ENCODE data around the gene FBXL20.
"Not testable (repeated sequence)": the region's sequence is repeated elsewhere in the genome, so short reads cannot be mapped to it uniquely, and the experiment has no call there.

FBXL20 gene

DNA sequence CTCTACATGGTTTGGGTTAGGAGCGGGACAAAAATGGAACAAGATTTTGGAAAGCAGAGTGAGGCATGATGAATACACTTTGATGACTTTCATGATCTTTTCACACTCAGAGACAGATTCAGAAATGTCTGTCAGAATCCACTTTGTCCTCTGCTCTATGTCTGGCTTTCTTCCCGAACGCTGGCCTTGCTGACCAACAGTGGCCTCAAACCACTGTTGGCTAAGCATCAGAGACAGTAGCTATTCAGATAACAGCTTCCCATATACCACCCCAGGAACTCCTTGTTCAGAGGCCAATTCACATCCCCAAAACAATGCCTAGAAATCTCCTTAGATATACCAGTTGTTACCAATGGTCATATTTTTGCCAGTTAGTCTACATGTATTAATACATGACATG is 40.9 kb downstream of the FBXL20 start:
- TF ChIP-seq GATA1 (IDR thresholded peaks at IDR 0.05; ENCODE audit: low read depth, low read length) = no peak
- no peak for TF ChIP-seq POLR2A (IDR thresholded peaks at IDR 0.05; ENCODE audit: low read length)

DNA sequence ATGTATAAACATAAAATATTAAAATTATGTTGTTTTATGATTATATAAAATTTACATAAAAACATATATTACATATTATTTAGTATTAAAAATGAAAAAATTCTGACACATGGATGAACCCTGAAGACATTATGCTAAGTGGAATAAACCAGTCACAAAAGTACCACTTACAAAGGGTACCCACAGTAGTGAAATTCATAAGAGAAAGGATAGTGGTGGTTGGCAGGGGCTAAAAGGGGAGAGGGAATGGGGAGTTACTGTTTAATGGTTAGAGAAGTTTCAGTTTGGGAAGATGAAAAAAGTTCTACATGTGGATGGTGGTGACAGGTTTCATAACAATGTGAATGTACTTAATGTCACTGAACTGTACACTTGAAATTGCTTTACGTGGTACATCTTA is 41.4 kb downstream of the FBXL20 start:
- TF ChIP-seq POLR2A (IDR thresholded peaks at IDR 0.05; ENCODE audit: low read length) (no peak), GATA1 (IDR thresholded peaks at IDR 0.05; ENCODE audit: low read depth, low read length) (no peak)
- no peak for DNase-seq

More for the DNA sequence above, 40.9 kb downstream of the FBXL20 start:
- no peak for DNase-seq

DNA sequence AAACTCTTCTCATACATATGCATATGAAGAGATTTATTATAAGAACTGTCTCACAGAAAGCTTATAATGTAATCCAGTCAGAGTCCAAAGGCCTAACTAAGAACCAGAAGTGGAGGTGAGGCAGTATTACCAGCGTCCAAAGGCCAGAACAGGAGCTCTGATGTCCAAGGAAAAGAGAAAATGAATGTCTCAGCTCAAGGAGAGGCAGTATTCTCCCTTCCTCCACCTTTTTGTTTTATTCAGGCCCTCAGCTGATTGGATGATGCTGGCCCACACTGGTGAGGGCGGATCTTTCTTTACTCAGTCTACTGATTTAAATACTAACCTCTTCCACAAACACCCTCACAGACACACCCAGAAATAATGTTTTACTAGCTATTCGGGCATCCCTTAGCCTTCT is 43.4 kb downstream of the FBXL20 start:
- DNase-seq = no peak
- no peak for TF ChIP-seq POLR2A (IDR thresholded peaks at IDR 0.05; ENCODE audit: low read length)
- no peak for TF ChIP-seq GATA1 (IDR thresholded peaks at IDR 0.05; ENCODE audit: low read depth, low read length)

DNA sequence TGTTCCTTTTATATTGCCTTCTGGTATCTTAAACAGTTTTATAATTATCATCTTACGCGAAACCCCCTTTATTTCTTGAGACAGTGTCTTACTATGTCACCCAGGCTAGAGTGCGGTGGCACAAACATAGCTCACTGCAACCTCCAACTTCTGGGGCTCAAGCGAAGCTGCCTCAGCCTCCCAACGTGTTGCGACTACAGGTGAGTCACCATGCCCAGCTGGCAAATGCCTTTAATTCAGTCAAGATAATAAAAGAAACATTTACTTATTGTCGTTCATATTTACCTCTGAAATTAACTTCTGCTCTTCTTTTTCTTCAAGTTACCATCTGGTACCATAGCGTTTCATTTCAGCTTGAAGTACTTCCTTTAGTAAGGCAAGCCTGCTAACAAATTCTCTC is 43.9 kb downstream of the FBXL20 start:
- TF ChIP-seq GATA1 (IDR thresholded peaks at IDR 0.05; ENCODE audit: low read depth, low read length) (no peak), POLR2A (IDR thresholded peaks at IDR 0.05; ENCODE audit: low read length) (no peak)
- no peak for DNase-seq

DNA sequence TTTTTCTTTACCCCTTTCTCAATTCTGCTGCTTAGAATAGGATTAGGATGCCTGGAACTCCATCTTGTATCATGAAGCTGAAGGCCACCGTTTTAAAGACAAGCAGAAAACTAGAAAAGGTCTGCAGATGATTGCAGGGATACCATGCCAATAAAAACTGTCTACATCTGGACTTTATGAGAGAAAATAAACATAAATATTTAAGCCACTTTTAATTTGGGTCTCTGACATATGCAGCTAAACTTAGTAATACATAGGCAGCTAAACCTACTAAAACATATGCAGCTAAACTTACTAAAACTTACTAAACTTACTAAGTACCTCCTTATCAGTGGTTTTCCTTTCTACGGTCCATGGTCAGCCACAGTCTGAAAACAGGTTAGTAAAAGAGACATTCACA is 48.4 kb downstream of the FBXL20 start:
- no peak for DNase-seq
- no peak for TF ChIP-seq GATA1 (IDR thresholded peaks at IDR 0.05; ENCODE audit: low read depth, low read length)
- no peak for TF ChIP-seq POLR2A (IDR thresholded peaks at IDR 0.05; ENCODE audit: low read length)

DNA sequence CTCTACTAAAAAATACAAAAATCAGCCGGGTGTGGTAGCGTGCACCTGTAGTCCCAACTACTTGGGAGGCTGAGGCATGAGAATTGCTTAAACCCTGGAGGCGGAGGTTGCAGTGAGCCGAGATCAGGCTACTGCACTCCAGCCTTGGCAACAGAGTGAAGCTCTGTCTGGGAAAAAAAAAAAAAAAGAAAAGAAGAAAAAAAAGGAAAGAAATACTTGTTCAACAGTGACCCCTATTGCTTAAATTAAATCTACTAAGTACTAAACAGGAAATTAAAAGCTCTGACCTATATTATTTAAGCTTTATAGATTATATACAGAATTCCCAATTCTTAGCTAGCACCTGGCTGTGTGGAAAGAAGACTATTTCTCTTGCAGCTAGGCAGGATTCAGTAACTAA is 48.9 kb downstream of the FBXL20 start:
- DNase-seq = no peak
- TF ChIP-seq POLR2A (IDR thresholded peaks at IDR 0.05; ENCODE audit: low read length) (no peak), GATA1 (IDR thresholded peaks at IDR 0.05; ENCODE audit: low read depth, low read length) (no peak)

DNA sequence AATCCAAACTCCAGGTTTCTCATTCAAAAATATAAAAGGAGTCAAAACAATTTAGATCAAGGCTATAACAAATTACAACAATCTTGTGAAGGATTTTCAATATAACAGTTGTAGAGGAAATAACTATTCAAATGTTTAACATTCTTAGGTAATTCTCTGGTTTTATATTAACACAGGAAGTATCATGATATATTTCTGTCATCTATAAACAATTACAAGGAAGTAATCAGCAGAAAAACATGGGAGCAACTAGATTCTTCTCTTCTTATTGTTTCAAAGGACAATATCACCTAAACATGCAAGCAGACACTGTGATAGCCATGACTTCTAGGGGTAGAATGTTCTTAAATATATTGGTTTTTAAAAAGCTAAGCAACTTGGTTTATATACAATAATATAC is 49.9 kb downstream of the FBXL20 start:
- DNase-seq = no peak

DNA sequence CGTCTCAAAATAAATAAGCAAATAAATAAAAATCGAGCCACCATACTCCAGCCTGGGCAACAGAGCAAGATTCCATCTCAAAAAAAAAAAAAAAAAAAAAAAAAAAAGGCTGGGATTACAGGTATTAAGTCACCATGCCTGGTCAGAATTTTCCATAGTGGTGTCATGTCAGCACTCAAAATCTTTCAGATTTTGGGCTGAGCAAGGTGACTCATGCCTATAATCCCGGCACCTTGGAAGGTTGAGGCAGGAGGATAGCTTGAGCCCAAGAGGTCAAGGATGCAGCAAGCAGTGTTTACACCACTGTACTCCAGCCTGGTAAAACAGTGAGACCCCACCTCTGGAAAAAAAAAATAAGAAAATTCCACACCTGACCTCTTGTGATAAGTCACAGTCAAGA is 52.2 kb downstream of the FBXL20 start:
- TF ChIP-seq GATA1 (IDR thresholded peaks at IDR 0.05; ENCODE audit: low read depth, low read length) (no peak), POLR2A (IDR thresholded peaks at IDR 0.05; ENCODE audit: low read length) (no peak)
- DNase-seq = no peak

More for the DNA sequence above, 49.9 kb downstream of the FBXL20 start:
- TF ChIP-seq POLR2A (IDR thresholded peaks at IDR 0.05; ENCODE audit: low read length) (no peak), GATA1 (IDR thresholded peaks at IDR 0.05; ENCODE audit: low read depth, low read length) (no peak)

DNA sequence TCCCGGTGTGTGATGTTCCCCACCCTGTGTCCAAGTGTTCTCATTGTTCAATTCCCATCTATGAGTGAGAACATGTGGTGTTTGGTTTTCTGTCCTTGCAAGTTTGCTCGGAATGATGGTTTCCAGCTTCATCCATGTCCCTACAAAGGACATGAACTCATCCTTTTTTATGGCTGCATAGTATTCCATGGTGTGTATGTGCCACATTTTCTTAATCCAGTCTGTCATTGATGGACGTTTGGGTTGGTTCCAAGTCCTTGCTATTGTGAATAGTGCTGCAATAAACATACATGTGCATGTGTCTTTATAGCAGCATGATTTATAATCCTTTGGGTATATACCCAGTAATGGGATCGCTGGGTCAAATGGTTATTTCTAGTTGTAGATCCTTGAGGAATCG is 54.6 kb downstream of the FBXL20 start:
- not testable (repeated sequence) for DNase-seq

DNA sequence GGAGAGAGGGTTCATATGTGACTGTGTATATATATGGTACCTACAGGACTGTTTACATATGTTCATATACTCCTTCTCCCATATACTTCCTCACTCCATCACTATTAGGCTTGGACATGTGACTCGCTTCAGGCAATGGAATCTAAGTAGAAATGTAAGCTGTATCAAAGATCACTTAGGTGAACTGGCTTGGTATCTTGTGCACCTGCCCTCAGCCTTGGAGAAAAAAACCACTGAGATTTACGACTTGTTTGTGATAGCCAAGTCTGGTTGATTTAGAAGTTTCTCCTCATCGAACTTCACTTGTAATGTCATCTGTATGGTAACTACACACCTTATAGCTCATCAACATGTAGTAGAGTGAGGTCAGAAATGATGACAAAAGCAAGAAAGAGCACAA is 59.9 kb downstream of the FBXL20 start:
- no peak for DNase-seq
- TF ChIP-seq GATA1 (IDR thresholded peaks at IDR 0.05; ENCODE audit: low read depth, low read length) (no peak), POLR2A (IDR thresholded peaks at IDR 0.05; ENCODE audit: low read length) (no peak)

DNA sequence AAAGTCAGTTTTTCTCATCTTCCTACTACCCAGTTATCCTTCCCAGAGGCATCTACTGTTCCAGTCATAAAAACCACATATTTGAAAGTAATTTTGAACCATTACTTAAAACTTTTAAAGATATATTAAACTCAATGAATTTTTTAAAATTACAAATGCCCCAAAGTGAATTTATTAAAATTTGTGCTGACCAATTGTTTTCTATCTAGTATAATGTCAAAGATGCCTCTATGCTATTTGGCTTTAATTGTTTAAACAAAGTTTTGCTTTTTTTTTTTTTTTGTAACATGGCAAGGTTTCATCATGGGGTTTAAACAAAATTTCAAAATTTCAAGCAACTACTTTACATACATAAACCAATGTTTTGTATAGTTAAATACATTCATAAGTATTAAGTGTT is 60.7 kb downstream of the FBXL20 start:
- TF ChIP-seq POLR2A (IDR thresholded peaks at IDR 0.05; ENCODE audit: low read length) (no peak), GATA1 (IDR thresholded peaks at IDR 0.05; ENCODE audit: low read depth, low read length) (no peak)
- DNase-seq = no peak

DNA sequence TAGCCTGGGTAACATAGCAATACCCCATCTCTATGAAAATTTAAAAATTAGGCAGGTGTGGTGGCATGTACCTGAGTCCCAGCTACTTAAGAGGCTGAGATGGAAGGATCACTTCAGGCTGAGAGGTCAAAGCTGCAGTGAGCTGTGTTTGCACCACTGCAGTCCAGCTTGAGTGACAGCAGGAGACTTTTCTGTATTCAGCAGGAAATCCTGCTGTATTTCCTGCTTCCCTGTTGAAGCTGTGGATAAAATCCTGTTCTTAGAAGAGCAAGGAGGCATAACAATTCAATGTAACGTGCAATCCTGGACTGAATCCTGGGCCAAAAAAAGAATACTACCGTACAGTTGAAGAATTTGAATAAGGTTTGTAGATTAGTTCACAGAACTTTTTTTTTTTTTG is 62.2 kb downstream of the FBXL20 start:
- TF ChIP-seq GATA1 (IDR thresholded peaks at IDR 0.05; ENCODE audit: low read depth, low read length) = no peak
- no peak for TF ChIP-seq POLR2A (IDR thresholded peaks at IDR 0.05; ENCODE audit: low read length)
- DNase-seq = no peak

DNA sequence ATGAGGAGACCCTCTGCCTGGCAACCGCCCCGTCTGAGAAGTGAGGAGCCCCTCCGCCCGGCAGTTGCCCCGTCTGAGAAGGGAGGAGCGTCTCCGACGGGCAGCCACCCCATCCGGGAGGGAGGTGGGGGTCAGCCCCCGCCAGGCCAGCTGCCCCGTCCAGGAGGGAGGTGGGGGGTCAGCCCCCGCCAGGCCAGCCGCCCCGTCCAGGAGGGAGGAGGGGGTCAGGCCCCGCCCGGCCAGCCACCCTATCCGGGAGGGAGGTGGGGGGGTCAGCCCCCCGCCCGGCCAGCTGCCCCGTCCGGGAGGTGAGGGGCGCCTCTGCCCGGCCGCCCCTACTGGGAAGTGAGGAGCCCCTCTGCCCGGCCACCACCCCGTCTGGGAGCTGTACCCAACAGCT is 63.8 kb downstream of the FBXL20 start:
- not testable (repeated sequence) for DNase-seq

DNA sequence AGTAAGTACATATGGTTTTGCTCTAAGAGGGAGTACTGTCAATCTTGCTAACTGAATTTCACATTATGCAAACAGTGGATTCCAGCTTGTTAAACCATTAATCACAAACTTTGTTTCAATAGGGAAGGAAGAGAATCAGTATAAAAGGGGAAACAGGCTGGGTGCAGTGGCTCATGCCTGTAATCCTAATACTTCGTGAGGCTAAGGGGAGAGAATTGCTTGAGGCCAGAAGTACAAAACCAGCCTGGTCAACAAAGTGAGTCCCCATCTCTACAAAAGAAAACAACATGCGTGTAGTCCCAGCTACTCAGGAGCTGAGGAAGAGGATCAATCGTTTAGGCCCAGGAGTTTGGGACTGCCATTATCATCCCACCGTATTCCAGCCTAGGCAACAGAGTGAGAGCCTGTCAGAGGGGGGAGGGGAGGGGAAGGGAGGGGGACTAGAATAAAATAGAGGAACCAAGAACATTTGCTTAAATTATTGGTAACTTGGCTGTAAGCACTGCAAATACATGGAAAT is 65.7 kb downstream of the FBXL20 start:
- TF ChIP-seq POLR2A (IDR thresholded peaks at IDR 0.05; ENCODE audit: low read length) (no peak), GATA1 (IDR thresholded peaks at IDR 0.05; ENCODE audit: low read depth, low read length) (no peak)
- peak; percentile 18 to 19 for DNase-seq

DNA sequence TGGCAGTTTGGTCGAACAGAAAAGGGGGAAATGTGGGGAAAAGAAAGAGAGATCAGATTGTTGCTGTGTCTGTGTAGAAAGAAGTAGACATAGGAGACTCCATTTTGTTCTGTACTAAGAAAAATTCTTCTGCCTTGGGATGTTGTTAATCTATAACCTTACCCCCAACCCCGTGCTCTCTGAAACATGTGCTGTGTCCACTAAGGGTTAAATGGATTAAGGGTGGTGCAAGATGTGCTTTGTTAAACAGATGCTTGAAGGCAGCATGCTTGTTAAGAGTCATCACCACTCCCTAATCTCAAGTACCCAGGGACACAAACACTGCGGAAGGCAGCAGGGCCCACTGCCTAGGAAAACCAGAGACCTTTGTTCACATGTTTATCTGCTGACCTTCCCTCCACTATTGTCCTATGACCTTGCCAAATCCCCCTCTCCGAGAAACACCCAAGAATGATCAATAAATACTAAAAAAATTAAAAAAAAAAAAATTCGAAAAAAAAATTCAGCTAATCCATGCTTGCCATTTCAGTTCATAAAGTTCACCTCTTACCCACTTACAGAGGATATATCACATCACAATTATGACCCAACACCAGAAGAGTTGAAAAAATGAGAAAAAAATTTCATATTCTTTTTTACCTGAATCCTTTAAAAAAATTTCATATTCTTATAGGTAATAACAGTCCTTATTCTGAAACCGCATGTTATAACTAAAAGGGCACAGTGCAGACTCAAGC is 67.2 kb downstream of the FBXL20 start:
- DNase-seq = not testable (repeated sequence)

DNA sequence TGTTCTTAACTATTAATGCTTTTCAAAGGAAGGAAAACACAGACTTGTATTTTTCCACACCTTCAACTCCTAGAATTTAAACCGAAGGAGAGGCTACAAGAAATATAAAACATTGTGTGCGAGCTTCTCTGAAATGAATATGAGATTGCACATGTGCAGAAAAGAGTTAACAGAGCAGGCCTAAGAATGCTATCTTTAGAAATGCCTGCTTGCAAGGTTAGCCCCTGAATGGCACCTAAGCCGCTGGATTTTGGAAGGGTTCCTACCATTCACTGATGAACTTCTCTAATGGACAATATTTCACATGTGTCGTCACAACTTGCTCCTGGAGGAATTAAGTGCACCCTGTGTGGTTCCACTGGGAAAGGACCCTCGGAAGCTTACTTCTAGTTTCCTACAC is 69.3 kb downstream of the FBXL20 start:
- no peak for DNase-seq
- TF ChIP-seq POLR2A (IDR thresholded peaks at IDR 0.05; ENCODE audit: low read length) (no peak), GATA1 (IDR thresholded peaks at IDR 0.05; ENCODE audit: low read depth, low read length) (no peak)
